Measurements from ENCODE around the gene GAP43.

The GAP43 gene

DNA sequence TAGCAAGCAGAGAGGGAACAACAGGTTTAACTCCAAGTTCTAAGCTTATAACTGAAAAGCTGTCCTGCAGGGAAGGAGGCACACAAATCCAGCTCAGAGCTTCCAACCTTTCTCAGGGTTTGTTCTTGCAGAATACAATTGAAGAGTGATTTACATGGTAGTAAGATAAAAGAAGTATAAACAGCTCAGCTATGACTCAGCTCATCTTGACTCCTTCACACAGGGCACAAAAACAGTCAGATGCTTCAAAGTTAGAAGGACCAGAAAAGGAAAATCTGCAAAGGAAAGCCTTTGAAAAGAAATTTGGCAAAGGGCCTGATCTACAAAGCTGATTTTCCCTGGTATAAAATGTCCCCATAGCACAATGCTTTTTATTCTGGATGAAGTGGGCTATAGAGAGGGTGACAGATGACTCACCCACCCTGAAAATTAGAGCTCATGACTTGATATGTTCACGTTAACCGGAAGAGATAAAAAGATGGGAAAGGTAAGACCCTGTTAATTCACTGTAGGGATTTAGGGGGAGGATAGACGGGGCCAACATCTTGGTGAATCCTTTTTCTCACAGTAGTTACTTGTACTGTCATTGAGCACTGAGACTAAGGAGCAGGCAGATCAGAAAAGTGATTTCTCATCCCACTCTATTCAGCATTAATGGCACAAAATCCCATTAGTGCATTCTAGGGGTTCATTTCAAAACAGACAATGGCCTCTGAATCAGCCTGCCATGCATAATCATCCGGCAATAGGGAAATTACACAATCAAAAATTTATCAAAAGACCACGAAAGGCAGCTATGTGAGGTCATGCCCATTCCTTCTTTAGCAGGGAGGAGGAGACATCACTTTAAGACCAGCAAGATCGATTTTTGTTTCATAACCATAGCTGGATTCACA lies 143.5 kb downstream of the GAP43 start:
- DNase-seq (ENCODE audit: low read depth), result no peak

DNA sequence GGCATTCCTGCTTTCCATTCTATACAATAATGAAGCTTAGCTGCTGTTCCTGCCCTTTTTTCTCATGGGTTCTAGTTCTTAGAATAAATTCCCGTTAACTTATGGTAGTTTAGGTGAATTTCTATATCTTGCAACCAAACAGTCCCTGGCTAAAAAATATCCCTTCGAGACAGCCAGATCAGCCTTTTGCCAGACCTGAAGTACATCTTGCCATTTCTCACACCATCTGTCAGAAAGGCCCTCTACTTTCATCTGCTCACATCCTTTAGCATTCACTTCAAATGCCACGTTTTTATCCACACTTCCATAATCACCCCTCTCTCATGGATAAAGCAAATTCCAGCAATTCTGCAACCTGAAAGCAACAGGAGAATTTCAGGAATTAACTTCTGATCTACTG lies 145.4 kb downstream of the GAP43 start:
- no peak for DNase-seq (ENCODE audit: low read depth)
